Inferior parietal cortex (tissue), 1 donor: ENCODE results near the gene ZNF774.
"Not testable (repeated sequence)": the region's sequence is repeated elsewhere in the genome, so short reads cannot be mapped to it uniquely, and the experiment has no call there.

Experiments
- DNase-seq: peaks from one replicate; pipeline ENCODE4 v3.0.0-alpha.2; 2016; ENCODE audit errors: extremely low spot score

Gene ZNF774

DNA sequence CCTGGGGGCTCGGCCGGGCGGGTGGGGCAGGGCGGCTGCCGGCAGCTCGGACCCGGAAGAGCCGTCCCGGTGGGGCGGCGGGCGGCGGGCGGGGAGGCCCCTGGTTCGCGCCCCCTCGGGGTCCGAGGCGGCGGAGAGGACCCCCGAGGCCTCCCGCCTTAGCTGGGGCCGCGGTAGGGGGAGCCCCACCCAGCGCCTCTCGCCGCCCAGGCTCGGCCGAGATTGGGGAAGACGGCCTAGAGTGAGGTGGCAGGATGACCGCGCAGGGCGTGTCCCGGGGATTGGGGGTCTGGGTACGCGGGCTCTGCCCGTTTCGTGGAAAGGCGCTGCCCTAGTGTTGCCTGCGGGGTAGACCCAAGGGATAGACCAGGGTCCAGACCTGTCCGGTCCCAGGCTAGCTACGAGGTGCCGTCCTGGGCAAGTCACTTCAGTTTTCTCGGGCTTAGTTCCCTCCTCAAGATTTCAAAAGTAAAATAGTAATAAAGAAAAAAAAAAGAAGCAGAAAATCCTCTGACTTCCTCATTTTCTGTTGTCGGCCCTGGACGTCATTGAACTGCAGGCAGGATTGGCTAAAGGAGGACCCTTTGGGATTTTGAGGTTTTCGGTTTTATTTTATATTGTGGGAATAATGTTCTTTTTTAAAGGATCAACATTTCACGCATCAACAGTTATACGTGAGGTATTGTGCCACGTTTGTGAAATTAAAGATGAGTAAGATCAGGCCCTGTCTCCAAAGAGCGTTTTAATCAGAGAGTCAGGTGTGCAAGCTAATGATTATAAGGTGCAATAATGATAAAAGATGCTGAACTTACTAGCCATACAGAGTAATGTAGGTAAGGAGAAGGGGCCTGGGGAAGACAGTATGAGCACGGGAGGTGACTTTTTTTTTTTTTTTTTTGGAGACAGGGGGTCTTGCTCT lies 36.6 kb downstream of the ZNF774 start:
- no peak for DNase-seq

DNA sequence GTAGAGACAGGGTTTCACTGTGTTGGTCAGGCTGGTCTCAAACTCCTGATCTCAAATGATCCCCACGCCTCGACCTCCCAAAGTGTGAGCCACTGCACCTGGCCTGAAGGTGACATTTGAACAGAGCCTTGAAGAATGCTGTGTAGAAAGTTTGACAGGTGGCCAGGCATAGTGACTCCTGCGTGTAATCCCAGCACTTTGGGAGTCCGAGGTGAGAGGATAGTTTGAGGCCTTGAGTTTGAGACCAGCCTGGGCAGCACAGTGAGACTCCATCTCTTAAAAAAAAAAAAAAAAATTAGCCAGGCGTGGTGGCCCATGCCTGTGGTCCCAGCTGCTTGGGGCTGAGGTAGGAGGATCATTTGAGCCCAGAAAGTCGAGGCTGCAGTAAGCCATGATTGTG lies 37.4 kb downstream of the ZNF774 start:
- DNase-seq: no peak

DNA sequence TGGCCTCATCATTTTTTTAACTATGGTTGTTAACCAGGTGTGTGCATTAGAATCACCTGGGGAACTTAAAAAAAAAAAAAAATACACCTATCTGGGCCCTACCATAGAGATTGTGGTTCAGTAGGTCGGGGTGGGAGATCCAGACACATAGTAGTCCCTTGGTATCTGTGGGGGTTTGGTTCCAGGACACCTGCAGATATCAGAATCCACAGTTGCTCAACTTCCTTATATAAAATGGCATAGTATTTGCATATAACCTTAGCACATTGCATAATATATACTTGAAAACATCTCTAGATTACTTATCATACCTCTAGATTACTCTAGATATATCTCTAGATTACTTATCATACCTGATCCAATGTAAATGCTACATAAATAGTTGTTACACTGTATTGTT lies 41.0 kb downstream of the ZNF774 start:
- DNase-seq: no peak

DNA sequence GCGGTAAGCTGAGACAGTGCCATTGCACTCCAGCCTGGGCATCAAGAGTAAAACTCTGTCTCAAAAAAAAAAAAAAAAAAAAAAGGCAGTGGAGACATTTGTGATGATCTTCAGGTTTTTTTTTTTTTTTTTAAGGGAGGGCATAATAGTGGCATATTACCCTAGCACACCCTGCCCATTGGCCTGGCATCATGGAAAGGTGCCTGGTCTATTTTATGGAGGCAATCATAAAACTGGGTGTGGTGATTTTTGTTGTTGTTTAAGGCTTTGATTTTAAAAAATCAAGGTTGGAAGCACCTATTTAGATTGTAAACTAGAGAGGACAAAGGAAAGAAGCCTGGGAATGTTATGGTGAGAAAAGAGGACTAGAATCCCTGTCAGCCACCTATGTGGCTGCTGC lies 42.0 kb downstream of the ZNF774 start:
- no peak for DNase-seq

DNA sequence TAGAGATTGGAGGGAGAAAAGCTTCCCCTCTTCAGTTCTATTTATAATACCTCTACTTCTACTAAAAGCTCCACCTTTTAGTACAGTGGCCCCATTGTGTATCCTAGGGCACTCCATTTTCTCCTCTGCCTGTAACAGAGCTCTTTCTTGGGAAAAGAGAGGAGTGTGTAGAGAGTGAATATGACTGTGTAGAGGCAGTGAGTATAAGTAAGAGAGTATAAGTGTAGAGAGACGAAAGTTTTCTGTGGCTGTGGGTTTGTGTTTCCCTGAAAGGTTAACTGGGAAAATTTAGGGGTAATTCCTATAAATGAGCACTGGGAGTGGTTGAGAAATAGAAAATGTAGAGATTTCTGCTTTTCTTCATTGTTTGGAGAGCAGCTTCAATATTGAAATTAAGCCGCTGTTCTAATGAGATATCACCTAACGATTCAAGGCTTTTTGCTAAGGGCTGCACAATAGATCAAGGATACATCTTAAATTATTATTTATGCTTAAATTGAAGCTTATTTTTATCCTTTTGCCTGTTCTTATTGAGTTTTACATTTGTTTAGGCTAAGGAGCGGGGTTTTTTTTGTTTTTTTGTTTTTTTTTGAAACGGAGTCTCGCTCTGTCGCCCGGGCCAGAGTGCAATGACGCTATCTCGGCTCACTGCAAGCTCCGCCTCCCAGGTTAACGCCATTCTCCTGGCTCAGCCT lies 42.8 kb downstream of the ZNF774 start:
- DNase-seq: no peak

DNA sequence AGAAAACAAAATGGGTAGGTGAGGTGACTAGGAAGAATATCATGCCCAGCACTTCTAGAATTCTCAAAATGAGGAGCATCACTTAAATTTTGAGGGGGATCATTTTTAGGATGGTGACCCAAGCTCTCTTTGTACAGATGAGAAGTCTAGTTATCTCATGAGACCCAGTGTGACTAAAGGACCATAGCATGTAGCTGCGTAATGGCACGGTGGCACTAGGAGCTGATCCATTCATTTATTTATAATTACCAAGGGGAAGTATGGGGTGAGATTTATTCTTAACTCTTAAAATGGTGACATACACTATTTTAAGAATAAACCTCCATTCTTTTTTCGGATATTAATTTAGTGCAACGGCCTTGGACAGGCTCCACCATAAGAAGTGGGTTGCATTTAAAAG lies 44.2 kb downstream of the ZNF774 start:
- DNase-seq: no peak

DNA sequence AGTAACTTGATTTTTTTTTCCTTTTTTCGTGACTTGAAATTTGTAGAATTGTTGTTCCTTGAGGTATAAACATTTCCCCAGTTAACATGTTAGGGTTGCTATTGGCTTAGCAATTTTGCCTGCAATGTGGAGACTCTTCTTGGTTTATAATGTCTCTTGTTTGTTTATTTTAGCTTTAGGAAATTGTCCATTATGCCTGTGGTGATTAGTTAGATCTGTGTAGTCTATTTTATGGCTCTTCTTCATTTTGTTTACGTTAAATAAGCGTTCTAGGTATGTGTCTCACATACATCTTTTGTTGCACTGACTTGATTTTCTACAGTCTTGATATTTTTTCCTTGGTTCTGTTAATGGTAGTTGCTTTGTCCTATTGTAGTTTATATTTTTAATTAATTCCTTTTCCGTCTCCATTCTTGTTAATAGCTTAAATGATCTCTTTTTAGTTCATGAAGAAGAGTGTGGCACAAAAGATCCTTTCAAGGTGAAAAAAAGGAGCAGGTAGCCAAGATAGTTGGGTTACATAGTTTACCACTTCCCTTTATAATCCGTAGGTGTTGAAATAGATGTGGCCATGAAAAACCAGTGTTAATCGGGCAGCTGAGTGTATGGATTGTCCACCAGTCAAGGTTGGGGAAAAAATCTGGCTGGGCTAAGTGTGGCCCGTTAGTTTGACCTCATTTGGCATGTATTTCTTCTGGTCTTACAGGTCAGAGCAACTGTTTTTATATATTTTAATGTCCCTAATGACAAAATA lies 48.1 kb downstream of the ZNF774 start:
- DNase-seq: no peak

DNA sequence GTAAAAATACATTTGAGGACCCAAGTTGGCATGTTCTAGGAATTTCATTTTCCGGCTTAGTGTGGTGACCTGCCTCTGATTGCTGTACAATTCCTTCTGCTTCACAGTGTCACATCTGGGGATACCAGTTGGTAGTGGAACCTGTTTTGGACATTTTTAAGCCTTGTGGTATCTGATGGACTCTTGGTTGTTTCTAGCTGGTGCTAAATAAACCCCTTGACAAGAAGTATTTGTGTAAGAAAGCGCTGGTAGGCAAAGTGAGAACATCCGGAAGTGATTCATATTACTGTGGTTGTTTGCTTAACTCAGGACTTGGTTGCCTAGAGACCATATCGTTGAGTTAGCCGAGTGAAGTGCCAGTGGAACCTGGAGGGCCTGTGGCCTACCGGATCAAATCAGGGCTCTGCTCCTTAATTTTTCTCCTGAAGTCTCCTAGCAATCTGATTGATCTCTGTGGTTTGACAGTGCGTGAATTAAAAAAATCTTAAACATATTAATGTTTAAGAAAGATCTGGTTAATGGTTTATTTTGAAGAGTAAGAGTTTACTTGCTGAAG lies 48.8 kb downstream of the ZNF774 start:
- peak; percentile 68 for DNase-seq

DNA sequence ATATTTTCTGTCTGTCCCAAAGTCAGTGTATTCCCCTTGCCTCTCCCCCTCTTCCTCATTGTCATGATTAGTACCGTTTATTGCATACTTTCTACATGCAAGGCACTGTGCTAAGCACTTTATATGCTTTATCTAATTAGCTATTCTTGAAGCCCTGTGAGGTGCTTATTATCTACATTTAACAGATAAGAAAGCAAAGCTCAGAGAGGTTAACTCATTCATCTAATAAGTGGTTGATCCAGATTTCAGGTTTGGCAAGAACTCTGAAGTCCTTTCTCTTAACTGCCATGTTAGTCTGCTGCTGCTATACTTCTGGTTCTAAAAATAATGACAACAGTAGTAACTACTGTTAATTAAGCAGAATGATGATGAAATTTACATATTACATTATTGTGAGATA lies 49.4 kb downstream of the ZNF774 start:
- no peak for DNase-seq

DNA sequence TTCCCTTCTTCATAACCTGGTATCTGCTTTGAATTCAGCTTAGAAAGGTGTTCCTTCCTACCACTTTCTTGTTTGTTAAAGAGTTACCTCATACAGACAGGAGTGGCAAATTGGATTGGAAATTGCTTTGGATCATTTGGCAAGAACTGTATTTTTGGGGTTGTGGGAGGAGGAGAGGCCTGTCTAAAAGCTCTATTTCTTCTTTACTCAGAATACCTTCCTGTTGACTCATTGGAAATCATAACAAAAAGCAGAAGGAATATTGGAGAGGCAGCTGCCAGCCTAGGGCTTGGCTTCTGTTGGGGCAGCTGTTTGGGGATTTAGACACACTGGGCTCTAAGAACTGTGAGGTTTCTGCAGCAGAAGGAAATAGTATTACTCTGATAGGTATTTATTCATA lies 50.1 kb downstream of the ZNF774 start:
- no peak for DNase-seq

DNA sequence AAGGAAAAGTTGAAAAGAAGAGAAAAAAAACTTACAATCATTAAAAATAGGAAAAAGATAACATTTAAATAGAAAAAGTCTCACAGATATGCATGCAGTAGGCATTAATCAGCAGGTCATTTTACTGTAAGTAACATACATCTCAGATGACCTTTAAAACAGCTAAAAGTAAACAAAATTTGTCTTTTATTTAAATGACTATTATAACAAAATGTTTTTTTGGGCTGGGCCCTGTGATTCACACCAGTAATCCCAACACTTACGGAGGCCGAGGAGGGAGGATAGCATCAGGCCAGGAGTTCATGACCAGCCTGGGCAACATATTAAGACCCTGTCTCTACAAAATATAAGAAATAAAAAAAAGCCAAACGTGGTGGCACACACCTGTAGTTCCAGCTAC lies 50.7 kb downstream of the ZNF774 start:
- no peak for DNase-seq

DNA sequence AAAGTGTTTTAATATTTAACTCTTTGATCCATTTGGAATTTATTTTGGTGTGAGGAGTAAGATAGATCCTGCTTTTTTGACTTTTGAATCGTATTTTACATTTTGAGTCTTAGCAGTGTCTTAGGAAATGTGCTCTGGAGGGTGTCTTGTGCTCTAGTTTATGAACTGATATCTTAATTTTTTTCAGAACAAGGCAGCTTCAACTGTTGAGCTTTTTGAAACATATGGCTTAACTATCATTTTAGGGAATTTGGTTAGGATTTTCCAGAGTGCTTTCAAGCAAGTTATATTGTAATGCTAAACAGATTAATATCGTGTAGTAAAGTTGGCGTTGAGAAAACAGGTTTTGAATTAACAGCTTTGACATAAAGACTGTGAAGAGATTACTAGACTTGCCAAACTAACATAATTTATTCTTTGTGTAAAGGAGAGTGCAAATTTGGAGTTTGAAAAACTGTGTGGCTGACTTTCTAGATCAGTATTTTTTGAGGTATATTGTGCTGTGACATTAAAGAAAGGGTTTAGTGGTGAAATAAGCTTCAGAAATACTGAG lies 53.0 kb downstream of the ZNF774 start:
- DNase-seq: no peak

DNA sequence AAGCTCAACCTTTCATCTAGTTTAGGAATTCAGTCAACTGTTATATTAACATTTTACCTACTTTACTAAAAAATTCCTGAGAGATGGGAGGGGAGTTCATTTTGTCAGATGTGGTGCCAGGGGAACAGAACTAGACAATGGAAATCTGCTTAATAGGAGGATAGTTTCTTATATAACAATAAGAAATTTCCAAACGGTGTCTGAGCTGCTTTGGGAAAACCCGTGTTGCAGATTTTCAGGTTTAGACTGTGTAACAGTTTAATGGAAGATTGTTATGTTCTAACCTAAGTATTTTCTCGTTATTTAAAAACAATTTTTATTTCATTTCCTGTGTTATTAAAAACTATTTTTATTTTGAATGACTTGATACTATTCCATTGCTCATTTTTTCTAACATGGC lies 55.3 kb downstream of the ZNF774 start:
- no peak for DNase-seq

DNA sequence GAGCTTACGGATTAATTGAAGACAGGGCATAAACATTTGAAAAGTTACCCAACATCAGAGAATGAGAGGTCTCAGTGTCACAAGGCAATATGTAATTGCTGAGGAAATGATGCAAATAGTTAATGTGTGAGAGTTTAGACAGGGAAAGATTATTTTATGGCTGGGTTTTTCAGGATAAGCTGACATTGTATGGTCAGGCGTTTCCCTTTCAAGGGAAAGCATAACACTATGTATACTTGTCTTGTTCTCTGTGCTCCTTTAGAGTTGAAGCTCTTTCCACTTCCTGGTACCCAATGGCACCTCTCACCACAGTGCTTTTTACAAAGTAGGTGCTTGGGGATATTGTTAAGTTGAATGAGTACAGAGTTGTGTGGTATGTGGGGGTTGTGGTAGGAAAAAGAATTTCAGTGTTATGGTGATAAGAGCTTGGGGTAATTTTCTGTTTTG lies 55.8 kb downstream of the ZNF774 start:
- DNase-seq: no peak

DNA sequence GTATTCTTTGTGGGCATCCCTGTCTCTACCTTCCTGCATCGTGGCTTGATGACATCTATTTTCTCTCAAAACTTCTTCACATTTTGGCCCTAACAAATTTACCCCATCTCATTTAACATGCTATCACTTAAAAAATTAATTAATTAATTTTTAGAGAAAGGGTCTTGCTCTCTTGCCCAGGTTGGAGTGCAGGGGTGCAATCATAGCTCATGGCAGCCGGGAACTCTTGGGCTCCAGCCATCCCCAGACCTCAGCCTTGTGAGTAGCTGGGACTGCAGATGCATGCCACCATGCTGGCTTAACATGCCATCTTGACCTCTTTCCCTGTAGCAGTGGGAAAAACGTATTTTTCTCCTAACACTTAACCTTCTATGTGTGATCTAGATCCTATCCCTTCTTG lies 56.6 kb downstream of the ZNF774 start:
- DNase-seq: no peak

DNA sequence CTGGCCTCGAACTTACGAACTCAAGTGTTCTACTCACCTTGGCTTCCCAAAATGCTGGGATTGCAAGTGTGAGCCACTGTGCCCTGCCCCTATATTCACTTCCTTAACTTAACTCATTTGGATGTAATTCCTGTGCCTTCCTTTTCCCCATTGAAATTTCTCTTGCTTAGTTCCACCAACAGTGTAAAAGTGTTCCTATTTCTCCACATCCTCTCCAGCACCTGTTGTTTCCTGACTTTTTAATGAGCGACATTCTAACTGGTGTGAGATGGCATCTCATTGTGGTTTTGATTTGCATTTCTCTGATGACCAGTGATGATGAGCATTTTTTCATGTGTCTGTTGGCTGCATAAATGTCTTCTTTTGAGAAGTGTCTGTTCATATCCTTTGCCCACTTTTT lies 57.5 kb downstream of the ZNF774 start:
- DNase-seq: not testable (repeated sequence)

DNA sequence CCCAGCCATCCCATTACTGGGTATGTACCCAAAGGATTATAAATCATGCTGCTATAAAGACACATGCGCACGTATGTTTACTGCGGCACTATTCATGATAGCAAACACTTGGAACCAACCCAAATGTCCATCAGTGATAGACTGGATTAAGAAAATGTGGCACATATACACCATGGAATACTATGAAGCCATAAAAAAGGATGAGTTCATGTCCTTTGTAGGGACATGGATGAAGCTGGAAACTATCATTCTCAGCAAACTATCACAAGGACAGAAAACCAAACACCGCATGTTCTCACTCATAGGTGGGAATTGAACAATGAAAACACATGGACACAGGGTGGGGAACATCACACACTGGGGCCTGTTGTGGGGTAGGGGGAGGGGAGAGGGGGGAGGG lies 58.2 kb downstream of the ZNF774 start:
- not testable (repeated sequence) for DNase-seq

DNA sequence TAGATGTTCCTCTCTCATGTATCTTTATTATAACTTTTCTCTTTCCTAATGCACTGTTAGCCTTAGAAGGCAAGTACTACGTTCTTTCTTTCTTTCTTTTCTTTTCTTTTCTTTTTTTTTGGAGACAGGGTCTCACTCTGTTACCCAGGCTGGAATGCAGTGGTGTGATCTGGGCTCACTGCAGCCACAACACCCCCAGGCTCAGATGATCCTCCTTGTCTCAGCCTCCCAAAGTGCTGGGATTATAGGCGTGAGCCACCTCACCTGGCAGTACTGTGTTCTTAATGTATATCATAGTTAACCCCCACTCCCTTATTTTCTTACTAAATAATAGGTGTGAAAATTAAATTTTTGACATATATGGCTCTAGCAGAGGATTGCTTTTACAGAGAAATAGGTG lies 59.1 kb downstream of the ZNF774 start:
- no peak for DNase-seq
